Measurements from ENCODE around the gene TKFC.

Gene TKFC

DNA sequence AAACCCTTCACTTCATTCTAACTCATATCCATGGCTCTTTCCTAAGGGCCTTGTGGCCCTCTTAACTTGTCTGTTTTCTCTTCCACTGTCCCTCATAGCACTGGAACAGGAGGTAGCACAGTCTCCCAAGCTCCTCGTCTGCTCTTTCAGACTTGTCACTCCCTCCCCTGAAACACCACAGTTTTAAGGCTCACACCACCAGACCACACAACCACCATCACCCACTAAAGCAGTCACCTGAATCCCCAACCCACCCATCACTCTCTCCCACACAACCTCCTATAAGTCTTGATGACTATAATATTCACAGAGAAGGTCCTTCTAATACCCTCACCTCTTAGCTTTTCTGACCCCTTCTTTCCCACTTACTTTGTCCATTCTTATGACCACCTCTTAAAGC, 26.8 kb upstream of the TKFC start:
- no peak overlapping the region for H2AK5ac ChIP-seq (ENCODE audit: low read length, severe bottlenecking)
- no peak overlapping the region for H3K27ac ChIP-seq (ENCODE audit: low read length, poor library complexity, severe bottlenecking)
- no peak overlapping the region for H3K14ac ChIP-seq (ENCODE audit: low read length in 2 of 2)
- no peak overlapping the region for H3K4me3 ChIP-seq (ENCODE audit: insufficient read depth in 1 of 2, low read depth in 1 of 2, low read length in 2 of 2)
- no peak overlapping the region for H3K23ac ChIP-seq (ENCODE audit: low read length in 2 of 2)
- H2BK12ac ChIP-seq (ENCODE audit: low read length in 2 of 2): no peak overlapping the region
- no peak overlapping the region for H3K4me2 ChIP-seq (ENCODE audit: low read length, poor library complexity, severe bottlenecking)
- H2BK5ac ChIP-seq (ENCODE audit: low read depth, low read length, poor library complexity, severe bottlenecking): no peak overlapping the region
- H3K36me3 ChIP-seq (ENCODE audit: control insufficient read depth in 1 of 2, insufficient read depth in 2 of 2, low read depth in 1 of 2, low read length in 2 of 2): peaks cover 84 to 96% of the 10 kb centered on the region in 2 experiments
- peaks cover 47% of the 10 kb centered on the region for H3K79me1 ChIP-seq (replicated peaks; ENCODE audit: low read length, poor library complexity, severe bottlenecking)
- no peak overlapping the region for H2AFZ ChIP-seq (ENCODE audit: low read depth, low read length)
- no peak overlapping the region for H4K8ac ChIP-seq (ENCODE audit: low read length)
- no peak overlapping the region for H2BK15ac ChIP-seq (ENCODE audit: low read depth, poor library complexity, severe bottlenecking)
- H4K91ac ChIP-seq (ENCODE audit: low read length): no peak overlapping the region
- no peak overlapping the region for H2BK120ac ChIP-seq (ENCODE audit: low read depth, low read length)
- no peaks in the 10 kb centered on the region for H3K4me1 ChIP-seq (ENCODE audit: control insufficient read depth, insufficient read depth, low read depth, low read length)
- H3K18ac ChIP-seq (ENCODE audit: low read depth in 1 of 2, low read length in 2 of 2): no peak overlapping the region
- H3K27me3 ChIP-seq (ENCODE audit: control insufficient read depth in 1 of 2, insufficient read depth in 1 of 2, low read length in 2 of 2): no peaks in the 10 kb centered on the region
- 97% methylated on average over 1 of the region's 1 CpG for WGBS
- no peak overlapping the region for H3K9ac ChIP-seq (ENCODE audit: low read length)
- no peak for DNase-seq
- no peak overlapping the region for H3K4ac ChIP-seq (ENCODE audit: low read depth in 1 of 2, low read length in 2 of 2)
- H3K9me3 ChIP-seq (ENCODE audit: control insufficient read depth, low read length): no peaks in the 10 kb centered on the region

DNA sequence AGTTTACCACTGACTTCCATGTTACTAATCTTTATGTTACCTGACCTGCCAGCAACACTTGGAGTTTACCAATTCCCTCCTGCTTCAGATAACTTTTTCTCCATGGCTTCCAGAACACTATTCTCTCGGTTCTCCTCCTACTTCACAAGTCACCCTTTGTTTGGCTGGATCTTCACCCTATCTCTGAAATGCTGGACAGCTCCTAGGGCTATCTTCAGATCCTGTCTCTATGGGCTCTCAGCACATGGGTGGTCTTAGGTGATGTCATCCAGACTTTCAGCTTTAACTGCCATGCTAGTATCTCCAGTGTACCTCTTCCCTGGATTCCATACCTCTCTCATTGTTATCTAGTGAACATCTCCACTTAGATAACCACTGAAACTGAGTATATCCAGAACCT, 25.7 kb upstream of the TKFC start:
- peaks cover 55% of the 10 kb centered on the region for H3K79me1 ChIP-seq (replicated peaks; ENCODE audit: low read length, poor library complexity, severe bottlenecking)
- H3K4ac ChIP-seq (ENCODE audit: low read depth in 1 of 2, low read length in 2 of 2): no peak overlapping the region
- H3K18ac ChIP-seq (ENCODE audit: low read depth in 1 of 2, low read length in 2 of 2): no peak overlapping the region
- H3K14ac ChIP-seq (ENCODE audit: low read length in 2 of 2): no peak overlapping the region
- H2BK120ac ChIP-seq (ENCODE audit: low read depth, low read length): no peak overlapping the region
- H2BK15ac ChIP-seq (ENCODE audit: low read depth, poor library complexity, severe bottlenecking): no peak overlapping the region
- no peak overlapping the region for H2BK12ac ChIP-seq (ENCODE audit: low read length in 2 of 2)
- no peak overlapping the region for H2AFZ ChIP-seq (ENCODE audit: low read depth, low read length)
- H3K4me3 ChIP-seq (ENCODE audit: insufficient read depth in 1 of 2, low read depth in 1 of 2, low read length in 2 of 2): no peak overlapping the region
- peaks cover 79 to 96% of the 10 kb centered on the region in 2 experiments for H3K36me3 ChIP-seq (ENCODE audit: control insufficient read depth in 1 of 2, insufficient read depth in 2 of 2, low read depth in 1 of 2, low read length in 2 of 2)
- no peak overlapping the region for H3K9ac ChIP-seq (ENCODE audit: low read length)
- H3K4me1 ChIP-seq (ENCODE audit: control insufficient read depth, insufficient read depth, low read depth, low read length): no peaks in the 10 kb centered on the region
- H4K91ac ChIP-seq (ENCODE audit: low read length): no peak overlapping the region
- no peak overlapping the region for H2BK5ac ChIP-seq (ENCODE audit: low read depth, low read length, poor library complexity, severe bottlenecking)
- H3K23ac ChIP-seq (ENCODE audit: low read length in 2 of 2): no peak overlapping the region
- H4K8ac ChIP-seq (ENCODE audit: low read length): no peak overlapping the region
- H3K4me2 ChIP-seq (ENCODE audit: low read length, poor library complexity, severe bottlenecking): no peak overlapping the region
- no peak for DNase-seq
- no peak overlapping the region for H2AK5ac ChIP-seq (ENCODE audit: low read length, severe bottlenecking)
- no peaks in the 10 kb centered on the region for H3K27me3 ChIP-seq (ENCODE audit: control insufficient read depth in 1 of 2, insufficient read depth in 1 of 2, low read length in 2 of 2)
- no peaks in the 10 kb centered on the region for H3K9me3 ChIP-seq (ENCODE audit: control insufficient read depth, low read length)
- 93% methylated on average over 1 of the region's 1 CpG for WGBS
- H3K27ac ChIP-seq (ENCODE audit: low read length, poor library complexity, severe bottlenecking): no peak overlapping the region

DNA sequence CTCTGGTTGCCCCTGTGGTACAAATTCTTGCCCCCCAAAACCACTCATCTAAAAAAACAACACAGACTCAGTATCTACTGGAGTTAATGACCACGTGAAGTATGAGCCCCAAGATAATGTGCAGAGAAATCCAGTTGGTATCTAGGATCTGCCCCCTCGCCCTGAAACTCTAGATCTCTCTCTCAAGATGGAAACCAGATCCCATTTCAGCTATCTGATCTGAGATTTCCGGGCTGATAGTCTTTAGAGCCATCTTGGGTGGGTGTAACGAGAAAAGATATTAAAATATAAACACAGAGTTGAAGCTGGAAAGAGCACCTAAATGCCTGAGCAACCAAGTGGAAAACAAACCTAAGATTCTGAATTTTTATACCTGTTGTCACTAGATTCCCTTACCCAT, 23.9 kb upstream of the TKFC start:
- H3K27me3 ChIP-seq (ENCODE audit: control insufficient read depth in 1 of 2, insufficient read depth in 1 of 2, low read length in 2 of 2): no peaks in the 10 kb centered on the region
- no peak overlapping the region for H4K8ac ChIP-seq (ENCODE audit: low read length)

DNA sequence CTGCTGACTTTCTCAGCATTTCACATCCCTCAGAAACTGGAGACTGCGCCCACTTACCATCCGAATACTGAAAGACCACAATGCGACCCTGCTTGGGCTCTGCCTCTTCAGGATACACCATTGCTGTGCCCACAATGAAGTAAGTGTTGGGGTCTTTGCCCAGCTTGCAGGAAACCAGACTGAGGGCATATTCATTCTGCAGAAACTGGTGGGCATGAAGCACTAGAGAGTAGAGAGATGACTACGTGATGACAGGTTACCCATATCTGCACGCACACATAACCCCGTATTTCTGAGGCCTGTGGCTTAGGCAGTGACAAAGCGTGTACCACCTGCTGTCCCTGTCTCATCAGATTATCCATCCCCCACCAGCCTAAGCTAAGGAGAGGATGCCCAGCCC, 23.3 kb upstream of the TKFC start:
- no peak overlapping the region for H3K23ac ChIP-seq (ENCODE audit: low read length in 2 of 2)
- H2AK5ac ChIP-seq (ENCODE audit: low read length, severe bottlenecking): no peak overlapping the region
- H3K9me3 ChIP-seq (ENCODE audit: control insufficient read depth, low read length): no peaks in the 10 kb centered on the region
- no peak overlapping the region for H4K91ac ChIP-seq (ENCODE audit: low read length)
- H3K4me2 ChIP-seq (ENCODE audit: low read length, poor library complexity, severe bottlenecking): no peak overlapping the region
- H2BK12ac ChIP-seq (ENCODE audit: low read length in 2 of 2): no peak overlapping the region
- no peaks in the 10 kb centered on the region for H3K4me1 ChIP-seq (ENCODE audit: control insufficient read depth, insufficient read depth, low read depth, low read length)
- H3K36me3 ChIP-seq (ENCODE audit: control insufficient read depth in 1 of 2, insufficient read depth in 2 of 2, low read depth in 1 of 2, low read length in 2 of 2): peaks cover 74 to 100% of the 10 kb centered on the region in 2 experiments
- no peak overlapping the region for H3K27ac ChIP-seq (ENCODE audit: low read length, poor library complexity, severe bottlenecking)
- peaks cover 57% of the 10 kb centered on the region for H3K79me1 ChIP-seq (replicated peaks; ENCODE audit: low read length, poor library complexity, severe bottlenecking)
- no peak overlapping the region for H2BK15ac ChIP-seq (ENCODE audit: low read depth, poor library complexity, severe bottlenecking)
- WGBS: 96% methylated on average over 7 of the region's 7 CpGs
- no peak overlapping the region for H3K18ac ChIP-seq (ENCODE audit: low read depth in 1 of 2, low read length in 2 of 2)
- H2BK120ac ChIP-seq (ENCODE audit: low read depth, low read length): no peak overlapping the region
- H2AFZ ChIP-seq (ENCODE audit: low read depth, low read length): no peak overlapping the region
- no peak overlapping the region for H3K14ac ChIP-seq (ENCODE audit: low read length in 2 of 2)
- no peaks in the 10 kb centered on the region for H3K27me3 ChIP-seq (ENCODE audit: control insufficient read depth in 1 of 2, insufficient read depth in 1 of 2, low read length in 2 of 2)
- H3K4ac ChIP-seq (ENCODE audit: low read depth in 1 of 2, low read length in 2 of 2): no peak overlapping the region
- no peak overlapping the region for H4K8ac ChIP-seq (ENCODE audit: low read length)
- no peak for DNase-seq
- no peak overlapping the region for H2BK5ac ChIP-seq (ENCODE audit: low read depth, low read length, poor library complexity, severe bottlenecking)
- no peak overlapping the region for H3K4me3 ChIP-seq (ENCODE audit: insufficient read depth in 1 of 2, low read depth in 1 of 2, low read length in 2 of 2)
- H3K9ac ChIP-seq (ENCODE audit: low read length): no peak overlapping the region

More for the DNA sequence above, 23.9 kb upstream of the TKFC start:
- no peak overlapping the region for H2AFZ ChIP-seq (ENCODE audit: low read depth, low read length)
- no peaks in the 10 kb centered on the region for H3K4me1 ChIP-seq (ENCODE audit: control insufficient read depth, insufficient read depth, low read depth, low read length)
- no peak overlapping the region for H3K4ac ChIP-seq (ENCODE audit: low read depth in 1 of 2, low read length in 2 of 2)
- no peak overlapping the region for H3K18ac ChIP-seq (ENCODE audit: low read depth in 1 of 2, low read length in 2 of 2)
- no peak overlapping the region for H2BK15ac ChIP-seq (ENCODE audit: low read depth, poor library complexity, severe bottlenecking)
- H2BK5ac ChIP-seq (ENCODE audit: low read depth, low read length, poor library complexity, severe bottlenecking): no peak overlapping the region
- H3K4me2 ChIP-seq (ENCODE audit: low read length, poor library complexity, severe bottlenecking): no peak overlapping the region
- H2AK5ac ChIP-seq (ENCODE audit: low read length, severe bottlenecking): no peak overlapping the region
- no peak overlapping the region for H3K4me3 ChIP-seq (ENCODE audit: insufficient read depth in 1 of 2, low read depth in 1 of 2, low read length in 2 of 2)
- H2BK12ac ChIP-seq (ENCODE audit: low read length in 2 of 2): no peak overlapping the region
- H3K27ac ChIP-seq (ENCODE audit: low read length, poor library complexity, severe bottlenecking): no peak overlapping the region
- H4K91ac ChIP-seq (ENCODE audit: low read length): no peak overlapping the region
- WGBS: 85% methylated on average over 2 of the region's 4 CpGs
- no peak overlapping the region for H3K9ac ChIP-seq (ENCODE audit: low read length)
- H2BK120ac ChIP-seq (ENCODE audit: low read depth, low read length): no peak overlapping the region
- H3K79me1 ChIP-seq (replicated peaks; ENCODE audit: low read length, poor library complexity, severe bottlenecking): peaks cover 54% of the 10 kb centered on the region
- no peaks in the 10 kb centered on the region for H3K9me3 ChIP-seq (ENCODE audit: control insufficient read depth, low read length)
- H3K36me3 ChIP-seq (ENCODE audit: control insufficient read depth in 1 of 2, insufficient read depth in 2 of 2, low read depth in 1 of 2, low read length in 2 of 2): peaks cover 76 to 97% of the 10 kb centered on the region in 2 experiments
- no peak overlapping the region for H3K23ac ChIP-seq (ENCODE audit: low read length in 2 of 2)
- DNase-seq: no peak
- H3K14ac ChIP-seq (ENCODE audit: low read length in 2 of 2): no peak overlapping the region

Data from mesenchymal stem cell (in vitro differentiated cells and primary cell).